Mucosa of descending colon (tissue), 3 donors: ENCODE results near the gene DLG2. TPM values are rescaled to one million over a fixed set of nuclear protein-coding genes. Genes with fewer than 3 reads are reported as not detected.

Experiments used
- ATAC-seq: fragments of 200-7000 bp; cut with Tn5 transposase; one replicate; pipeline ENCODE4 v1.9.1; 2020; ENCODE audit warnings: mild to moderate bottlenecking, moderate library complexity
- DNase-seq, 3 donors: peaks; one replicate each; pipeline ENCODE4 v3.0.0-alpha.2; 2020
- H3K36me3 ChIP-seq: fragments of 200-600 bp; one replicate; pipeline ENCODE4 v1.8.0; 2021; ENCODE audit warnings: low read depth, mild to moderate bottlenecking
- H3K4me1 ChIP-seq: fragments of 200-600 bp; one replicate; pipeline ENCODE4 v1.8.0; 2021; ENCODE audit warnings: low read depth, mild to moderate bottlenecking
- H3K4me3 ChIP-seq: fragments of 200-600 bp; one replicate; pipeline ENCODE4 v1.8.0; 2021; ENCODE audit warnings: mild to moderate bottlenecking
- H3K9me3 ChIP-seq: fragments of 200-600 bp; one replicate; pipeline ENCODE4 v1.8.0; 2021; ENCODE audit warnings: mild to moderate bottlenecking
- CTCF ChIP-seq: fragments of 200-600 bp; IDR thresholded peaks from one replicate; pipeline ENCODE4 v1.8.0; 2022; ENCODE audit warnings: antibody characterized with exemption, mild to moderate bottlenecking
- intact Hi-C, 2 donors: fragments of 100-400 bp; cut with DNase I in 1 of 2; cut with micrococcal nuclease in 1 of 2; formaldehyde crosslinking; loops; one replicate each; pipeline versions ENCODE4 v1.11.0 to v1.11.1; 2022; cut with DNase I, micrococcal nuclease
- total RNA-seq, 3 donors: library from RNA; stranded (reverse); fragmentation: NEBNext Ultra II Directional in 2 of 3; extraction: Animal tissue kit (Norgen Biotek cat#: 25700) in 2 of 3; gene quantifications; one replicate each; pipeline versions ENCODE4 v1.2.1 to v1.2.4, GENCODE V29; 2021 to 2023
- donor health status: DM: no; HTN: no; CAD: no; lungs with moderate emphysema.
- donor health status: DM: no; HTN: no; CAD: no.
- donor health status: DM: no; HTN: yes; CAD: no.

DLG2 gene
- total RNA-seq, 3 donors from 2014 or later = 2.1 to 11.1 (median 2.4) TPM

- Histone ChIP-seq H3K36me3 (no peaks in the 10 kb centered on the region), H3K4me1 (no peaks in the 10 kb centered on the region), H3K4me3 (no peak overlapping the region), H3K9me3 (no peaks in the 10 kb centered on the region)
- no peak for DNase-seq
- no peak for ATAC-seq
- intact Hi-C loops = no loop called here
- TF ChIP-seq CTCF = no peak
These were observed 1218.2 kb downstream of the DLG2 start for GRCh38 chr11:84408946-84409411.

GRCh38 chr11:84407091-84407490 is 1220.1 kb downstream of the DLG2 start:
- TF ChIP-seq CTCF = no peak
- H3K4me3 ChIP-seq = no peak overlapping the region
- no peaks in the 10 kb centered on the region for H3K4me1 ChIP-seq
- DNase-seq (no peak), ATAC-seq (no peak)
- intact Hi-C loops = no loop called here
- H3K36me3 ChIP-seq = no peaks in the 10 kb centered on the region
- no peaks in the 10 kb centered on the region for H3K9me3 ChIP-seq

- intact Hi-C loops = no loop called here
- TF ChIP-seq CTCF = no peak
- no peak for DNase-seq
These were observed 1229.0 kb downstream of the DLG2 start for GRCh38 chr11:84398017-84398626.

DNA sequence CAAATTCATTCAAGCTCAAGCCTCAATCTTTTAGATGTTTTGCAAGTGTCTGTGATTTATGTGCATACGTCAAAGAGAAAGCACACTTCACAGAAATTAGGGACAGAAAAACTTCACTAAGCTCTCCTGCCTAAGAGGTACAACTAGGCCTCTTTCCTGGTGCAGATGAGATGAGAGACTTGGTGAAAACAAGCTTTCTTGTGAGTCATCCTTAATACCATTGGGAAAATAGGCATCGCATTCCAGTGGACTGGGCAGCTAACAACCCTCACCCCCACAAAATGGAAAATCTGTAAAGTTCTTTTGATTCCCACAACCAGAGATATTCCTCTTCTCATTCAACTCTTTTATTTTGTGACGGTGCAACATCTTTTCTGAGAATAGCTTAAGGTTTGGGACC is 1230.6 kb downstream of the DLG2 start:
- no peak for TF ChIP-seq CTCF
- DNase-seq = no peak
- H3K9me3 ChIP-seq = no peaks in the 10 kb centered on the region
- no peak for ATAC-seq
- intact Hi-C loops = no loop called here
- H3K4me3 ChIP-seq = no peak overlapping the region
- no peaks in the 10 kb centered on the region for H3K36me3 ChIP-seq
- H3K4me1 ChIP-seq = no peaks in the 10 kb centered on the region

More at GRCh38 chr11:84398017-84398626, 1229.0 kb downstream of the DLG2 start:
- Histone ChIP-seq H3K9me3 (no peaks in the 10 kb centered on the region), H3K4me3 (no peak overlapping the region), H3K4me1 (no peaks in the 10 kb centered on the region), H3K36me3 (no peaks in the 10 kb centered on the region)
- no peak for ATAC-seq

DNA sequence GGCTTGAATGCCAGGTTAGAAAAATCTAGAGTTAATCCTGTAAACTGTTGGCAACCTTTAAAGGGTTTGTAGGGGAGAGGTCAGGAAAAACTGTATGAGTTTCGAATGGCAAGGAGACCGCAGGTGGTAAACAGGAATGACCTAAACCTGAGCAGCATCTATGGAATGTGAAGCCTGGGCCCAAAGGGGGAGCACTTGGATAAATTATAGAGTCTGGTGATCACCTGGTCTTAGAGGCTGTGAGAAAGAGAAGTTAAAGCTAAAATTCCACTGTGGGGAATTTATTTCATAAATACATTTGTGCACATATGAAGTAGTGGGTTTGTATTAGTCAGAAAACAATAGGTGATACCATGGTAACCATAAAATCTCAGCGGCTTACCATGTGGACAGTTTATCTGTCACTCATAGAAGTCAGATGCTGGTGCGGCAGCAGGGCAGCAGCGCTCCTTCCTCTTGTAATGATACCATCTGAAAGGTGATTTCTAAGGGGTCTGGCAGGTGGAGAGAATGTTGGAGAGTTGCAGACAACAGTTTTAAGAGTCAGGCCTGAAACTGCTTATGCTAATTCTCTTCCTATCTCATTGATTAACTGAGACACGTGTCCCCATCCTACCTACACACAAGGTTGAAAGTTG is 1236.6 kb downstream of the DLG2 start:
- intact Hi-C loops = no loop called here
- no peaks in the 10 kb centered on the region for H3K9me3 ChIP-seq
- H3K4me1 ChIP-seq = no peaks in the 10 kb centered on the region
- no peak for DNase-seq
- no peak for TF ChIP-seq CTCF
- no peak overlapping the region for H3K4me3 ChIP-seq
- H3K36me3 ChIP-seq = no peaks in the 10 kb centered on the region
- ATAC-seq = no peak
